Measurements from ENCODE around the gene GAS1. TPM values are rescaled to one million over a fixed set of nuclear protein-coding genes. Genes with fewer than 3 reads are reported as not detected.

Gene GAS1
- 10 to 100 TPM in 2 of 4 donors, 1 to 10 TPM in 2; 3.4 to 49.2 (median 13.0) TPM for total RNA-seq

GRCh38 chr9:86947146-86948073 is at the start of gene GAS1:
Gene GAS1, minus strand, starts transcription at chr9:86947506. Its CDS starts 727 bp downstream, at chr9:86946779.
- peak within 1 kb of the TSS; percentile 69 to 92 (median 77) for H3K4me3 ChIP-seq
- H3K27ac ChIP-seq, result peak within 1 kb of the TSS; percentile 80 to 94 (median 90)
- peak in 2 of 4 donors; percentile 51 for TF ChIP-seq POLR2A (IDR thresholded peaks at IDR 0.05)
- TF ChIP-seq CTCF (IDR thresholded peaks at IDR 0.05), result no peak
- peak; percentile 36 for DNase-seq
- H3K4me1 ChIP-seq, result peaks cover 4 to 49% (median 13%) of the 10 kb centered on the region in 3 donors
- WGBS, 2 donors, result 0% methylated on average over 30 to 36 of the region's 89 CpGs
- intact Hi-C loops (cut with DNase I), result loop anchor here (5.0 kb wide), 1 partner anchor 460 kb away; no protein-coding TSS in a partner anchor
- no peaks in the 10 kb centered on the region for H3K9me3 ChIP-seq
- no peaks in the 10 kb centered on the region for H3K36me3 ChIP-seq
- peaks cover 0 to 34% (median 0%) of the 10 kb centered on the region in 4 donors for H3K27me3 ChIP-seq

GRCh38 chr9:86994231-86994630 is 46.9 kb upstream of the GAS1 start:
- WGBS, 2 donors, result 55 to 57% methylated on average over 1 of the region's 1 CpG

GRCh38 chr9:86993830-86994229 is 46.5 kb upstream of the GAS1 start:
- H3K4me1 ChIP-seq, result no peaks in the 10 kb centered on the region
- H3K4me3 ChIP-seq, result no peak overlapping the region
- H3K9me3 ChIP-seq, result no peaks in the 10 kb centered on the region
- no peaks in the 10 kb centered on the region for H3K27me3 ChIP-seq
- intact Hi-C loops (cut with DNase I), result no loop called here
- H3K36me3 ChIP-seq, result no peaks in the 10 kb centered on the region
- no peak overlapping the region for H3K27ac ChIP-seq
- no peak for DNase-seq
- TF ChIP-seq POLR2A (IDR thresholded peaks at IDR 0.05) (no peak), CTCF (IDR thresholded peaks at IDR 0.05) (no peak)

More at GRCh38 chr9:86994231-86994630, 46.9 kb upstream of the GAS1 start:
- Histone ChIP-seq H3K4me3 (no peak overlapping the region), H3K36me3 (no peaks in the 10 kb centered on the region), H3K4me1 (no peaks in the 10 kb centered on the region), H3K27me3 (no peaks in the 10 kb centered on the region), H3K27ac (no peak overlapping the region), H3K9me3 (no peaks in the 10 kb centered on the region)
- no peak for DNase-seq
- intact Hi-C loops (cut with DNase I), result no loop called here
- TF ChIP-seq CTCF (IDR thresholded peaks at IDR 0.05) (no peak), POLR2A (IDR thresholded peaks at IDR 0.05) (no peak)

GRCh38 chr9:86991077-86991476 is 43.8 kb upstream of the GAS1 start:
- intact Hi-C loops (cut with DNase I), result no loop called here
- no peaks in the 10 kb centered on the region for H3K4me1 ChIP-seq
- H3K4me3 ChIP-seq, result no peak overlapping the region
- 65 to 85% methylated on average over 4 of the region's 4 CpGs for WGBS, 2 donors
- TF ChIP-seq CTCF (IDR thresholded peaks at IDR 0.05) (no peak), POLR2A (IDR thresholded peaks at IDR 0.05) (no peak)
- H3K27me3 ChIP-seq, result no peaks in the 10 kb centered on the region
- H3K36me3 ChIP-seq, result no peaks in the 10 kb centered on the region
- no peak overlapping the region for H3K27ac ChIP-seq
- no peak for DNase-seq
- no peaks in the 10 kb centered on the region for H3K9me3 ChIP-seq

GRCh38 chr9:86990290-86990689 is 43.0 kb upstream of the GAS1 start:
- no peaks in the 10 kb centered on the region for H3K36me3 ChIP-seq
- no peaks in the 10 kb centered on the region for H3K27me3 ChIP-seq
- no peak for DNase-seq
- no peak overlapping the region for H3K27ac ChIP-seq
- H3K4me3 ChIP-seq, result no peak overlapping the region
- TF ChIP-seq POLR2A (IDR thresholded peaks at IDR 0.05) (no peak), CTCF (IDR thresholded peaks at IDR 0.05) (no peak)
- intact Hi-C loops (cut with DNase I), result no loop called here
- H3K4me1 ChIP-seq, result no peaks in the 10 kb centered on the region
- no peaks in the 10 kb centered on the region for H3K9me3 ChIP-seq
- WGBS, 2 donors, result 87 to 88% methylated on average over 2 of the region's 2 CpGs
